GM12878 (cell line): Measurements from ENCODE around the gene CSNK1G3. TPM values are rescaled to one million over a fixed set of nuclear protein-coding genes. Genes with fewer than 3 reads are reported as not detected.

ENCODE experiments used
- ATAC-seq: fragments of 200-7000 bp; cut with Tn5 transposase; 3 replicates; pipeline ENCODE4 v1.9.1; 2020; ENCODE audit warnings: mild to moderate bottlenecking, moderate library complexity
- BruUV-seq: library from RNA; stranded (reverse); fragments of 400-500 nt; replicated peaks from 2 replicates; lab custom pipeline; 2021; lab: Mats Ljungman, UMichigan
- CTCF ChIA-PET: fragments of 300-600 bp; sonication (Branson Sonifier 250); formaldehyde crosslinking; extraction: SDS; loops from one replicate; lab custom pipeline; 2021; ENCODE audit warnings: inconsistent platforms; lab: Yijun Ruan, JAX
- POLR2A ChIA-PET: fragments of 350-600 bp; formaldehyde crosslinking; extraction: SDS; loops from one replicate; lab custom pipeline; 2021; ENCODE audit warnings: inconsistent platforms; lab: Charles Lee
- RAD21 ChIA-PET: fragments of 300-600 bp; sonication (Branson Sonifier 250); formaldehyde crosslinking; loops from one replicate; lab custom pipeline; 2023; ENCODE audit warnings: antibody characterized with exemption; ENCODE audit not compliant: unreplicated experiment; lab: Charles Lee
- SMC1A ChIA-PET: fragments of 300-600 bp; sonication (Branson Sonifier 250); formaldehyde crosslinking; loops from one replicate; lab custom pipeline; 2023; ENCODE audit not compliant: unreplicated experiment, uncharacterized antibody; lab: Charles Lee
- DNase-seq: peaks from one replicate; pipeline ENCODE4 v3.0.0-alpha.2; 2011; ENCODE audit warnings: low read depth, low spot score
- FAIRE-seq: peaks from 3 replicates; lab custom pipeline; 2011; peaks lifted over from hg19 to GRCh38; lab: Jason Lieb, UNC
- H2AFZ ChIP-seq: 2 replicates; pipeline ENCODE4 v1.6.0; 2011; ENCODE audit warnings: low read depth, low read length, control low read depth; ENCODE audit not compliant: control insufficient read depth
- H3K27ac ChIP-seq: 2 replicates; pipeline ENCODE4 v1.5.1; 2011; ENCODE audit warnings: control low read depth; ENCODE audit not compliant: control insufficient read depth, insufficient read depth
- H3K27me3 ChIP-seq, 2 experiments: replicated peaks in 1 of 2; 2 replicates each; pipeline versions ENCODE4 v1.6.0 to v1.6.1; 2011; ENCODE audit warnings: low read length in 1 of 2; ENCODE audit not compliant: control insufficient read depth in 2 of 2, insufficient read depth in 2 of 2
- H3K36me3 ChIP-seq, 2 experiments: 2 replicates each; pipeline ENCODE4 v1.5.1; 2011; ENCODE audit warnings: low read length in 1 of 2; ENCODE audit not compliant: control insufficient read depth in 2 of 2, insufficient read depth in 2 of 2
- H3K4me1 ChIP-seq: 2 replicates; pipeline ENCODE4 v1.6.1; 2011; ENCODE audit warnings: mild to moderate bottlenecking, low read length, moderate library complexity, mixed read lengths; ENCODE audit not compliant: control insufficient read depth, insufficient read depth
- H3K4me2 ChIP-seq: 2 replicates; pipeline ENCODE4 v1.6.0; 2011; ENCODE audit warnings: control low read depth; ENCODE audit not compliant: control insufficient read depth, insufficient read depth
- H3K4me3 ChIP-seq: fragments of 200-600 bp; sonication (generic); 2 replicates; pipeline ENCODE4 v1.5.1; 2016
- H3K79me2 ChIP-seq: 2 replicates; pipeline ENCODE4 v1.6.0; 2011; ENCODE audit warnings: low read length; ENCODE audit not compliant: control insufficient read depth, insufficient read depth
- H3K9ac ChIP-seq: 2 replicates; pipeline ENCODE4 v1.8.0; 2011; ENCODE audit warnings: low read length, control low read depth, mixed read lengths; ENCODE audit not compliant: control insufficient read depth, insufficient read depth
- H3K9me3 ChIP-seq: replicated peaks from 3 replicates; pipeline ENCODE4 v1.5.1; 2011; ENCODE audit warnings: mild to moderate bottlenecking, low read length; ENCODE audit not compliant: control insufficient read depth, insufficient read depth
- H4K20me1 ChIP-seq: 2 replicates; pipeline ENCODE4 v1.6.0; 2011; ENCODE audit not compliant: control insufficient read depth, insufficient read depth
- ATF7 ChIP-seq: fragments of 450-650 bp; IDR thresholded peaks from 2 replicates; pipeline ENCODE4 v1.6.1; 2016; ENCODE audit warnings: low read depth, mild to moderate bottlenecking
- CHD4 ChIP-seq: fragments of 200-600 bp; sonication (generic); IDR thresholded peaks from 2 replicates; pipeline ENCODE4 v1.6.1; 2016; ENCODE audit warnings: mild to moderate bottlenecking
- CUX1 ChIP-seq: IDR thresholded peaks from 2 replicates; pipeline ENCODE4 v1.6.1; 2012; ENCODE audit warnings: improper control_type of control experiment, low read depth, low read length; ENCODE audit not compliant: insufficient replicate concordance
- DPF2 ChIP-seq: fragments of 450-650 bp; IDR thresholded peaks from 2 replicates; pipeline ENCODE4 v1.6.1; 2017; ENCODE audit warnings: mild to moderate bottlenecking
- E2F4 ChIP-seq: IDR thresholded peaks from 2 replicates; pipeline ENCODE4 v1.6.1; 2012; ENCODE audit warnings: low read depth, low read length, improper control_type of control experiment
- E2F8 ChIP-seq: fragments of 450-650 bp; IDR thresholded peaks from 2 replicates; pipeline ENCODE4 v1.6.1; 2018; ENCODE audit warnings: mild to moderate bottlenecking, low read depth, moderate library complexity; ENCODE audit not compliant: partially characterized antibody
- EED ChIP-seq: sonication (generic); IDR thresholded peaks from 2 replicates; pipeline ENCODE4 v1.6.1; 2016; ENCODE audit warnings: antibody characterized with exemption, low read depth
- ESRRA ChIP-seq: IDR thresholded peaks from 2 replicates; pipeline ENCODE4 v1.6.1; 2012; ENCODE audit warnings: mild to moderate bottlenecking, low read length, improper control_type of control experiment
- HDGF ChIP-seq: fragments of 450-650 bp; IDR thresholded peaks from 2 replicates; pipeline ENCODE4 v1.6.1; 2016; ENCODE audit warnings: antibody characterized with exemption
- IKZF1 ChIP-seq: fragments of 450-650 bp; conservative IDR thresholded peaks from 2 replicates; pipeline ENCODE4 v1.6.1; 2017; ENCODE audit warnings: antibody characterized with exemption, mild to moderate bottlenecking
- JUNB ChIP-seq: IDR thresholded peaks from 2 replicates; pipeline ENCODE4 v1.6.1; 2016; ENCODE audit warnings: antibody characterized with exemption, mild to moderate bottlenecking
- NR2C1 ChIP-seq: fragments of 450-650 bp; IDR thresholded peaks from 2 replicates; pipeline ENCODE4 v1.6.1; 2017; ENCODE audit warnings: antibody characterized with exemption, mild to moderate bottlenecking, moderate library complexity
- POU2F2 ChIP-seq: IDR thresholded peaks from 3 replicates; pipeline ENCODE4 v1.6.1; 2011; ENCODE audit warnings: low read depth, mild to moderate bottlenecking, low read length, borderline replicate concordance
- RBBP5 ChIP-seq: fragments of 200-600 bp; sonication (generic); conservative IDR thresholded peaks from 2 replicates; pipeline ENCODE4 v1.6.1; 2016
- RUNX3 ChIP-seq: IDR thresholded peaks from 2 replicates; pipeline ENCODE4 v1.6.1; 2012; ENCODE audit warnings: low read length, inconsistent platforms
- SMAD5 ChIP-seq: IDR thresholded peaks from 2 replicates; pipeline ENCODE4 v1.6.1; 2016; ENCODE audit warnings: antibody characterized with exemption, low read depth
- STAT1 ChIP-seq: fragments of 450-650 bp; conservative IDR thresholded peaks from 2 replicates; pipeline ENCODE4 v1.6.1; 2014; ENCODE audit warnings: antibody characterized with exemption, mild to moderate bottlenecking
- ZNF274 ChIP-seq: IDR thresholded peaks from one replicate; pipeline ENCODE4 v1.8.0; 2011; ENCODE audit not compliant: insufficient read length, insufficient read depth
- ZNF384 ChIP-seq: IDR thresholded peaks from 2 replicates; pipeline ENCODE4 v1.6.1; 2012; ENCODE audit warnings: low read depth, mild to moderate bottlenecking, low read length, improper control_type of control experiment, borderline replicate concordance
- WGBS: methylation state at CpG from one replicate; pipeline ENCODE4 v1.1.6; 2016; ENCODE audit warnings: low lambda C conversion rate; ENCODE audit not compliant: insufficient replicate concordance, insufficient coverage; ENCODE audit errors: missing lambda C conversion rate; 5-methylcytosine and 5-hydroxymethylcytosine counted together
- in situ Hi-C: fragments of 300-500 bp; cut with MboI; formaldehyde crosslinking; loops from 9 replicates; pipeline ENCODE4 v1.14.3; 2018; ENCODE audit warnings: mixed read lengths
- intact Hi-C: fragments of 100-400 bp; cut with micrococcal nuclease; formaldehyde crosslinking; loops from one replicate; pipeline ENCODE4 v1.14.2; 2022; ENCODE audit not compliant: unreplicated experiment
- polyA plus RNA-seq, 11 experiments: library from polyadenylated mRNA; depleted of rRNA in 4 of 11; unstranded in 6 of 11; stranded (reverse) in 5 of 11; fragments of >200 nt; fragmentation: Nextera tagmentation in 4 of 11; fragmentation: Illumina TruSeq in 1 of 11; extraction: Ambion mirVana in 4 of 11; extraction: Trizol in 1 of 11; gene quantifications; 1 replicate in 1 of 11; 2 replicates in 10 of 11; pipeline versions ENCODE4 v1.2.1 to v1.2.3, GENCODE V29; 2011 to 2016; ENCODE audit warnings: inconsistent platforms in 2 of 11, missing spikeins in 2 of 11, low read depth in 1 of 11
- total RNA-seq, 4 experiments: library from RNA; depleted of rRNA in 3 of 4; stranded (reverse); fragments of >200 nt in 3 of 4; fragmentation: Illumina TruSeq in 1 of 4; extraction: Trizol in 1 of 4; gene quantifications; 2 replicates each; pipeline versions ENCODE4 v1.2.1 to v1.2.3, GENCODE V29; 2013 to 2021

The CSNK1G3 gene
- total and polyA plus RNA-seq, 10 of the 15 experiments (the other 5 are each of a cell fraction or from before 2014, with no cell fraction given) = 7.4 to 24.1 (median 17.9) TPM

GRCh38 chr5:123664961-123665360, 153.0 kb downstream of the CSNK1G3 start:
- FAIRE-seq (no peak), ATAC-seq (no peak), DNase-seq (no peak)
- Histone ChIP-seq H3K4me3 (no peak overlapping the region), H3K9ac (no peak overlapping the region), H3K79me2 (no peaks in the 10 kb centered on the region), H2AFZ (no peak overlapping the region), H4K20me1 (no peaks in the 10 kb centered on the region), H3K9me3 (no peaks in the 10 kb centered on the region), H3K4me1 (no peaks in the 10 kb centered on the region), H3K27me3 (no peaks in the 10 kb centered on the region; a peak in 1 of 4 replicates), H3K36me3 (no peaks in the 10 kb centered on the region), H3K4me2 (no peak overlapping the region), H3K27ac (no peak overlapping the region)
- in situ Hi-C loops (loop anchor here (25.0 kb wide), 1 partner anchor 1047 kb away; no protein-coding TSS in a partner anchor), intact Hi-C loops (loop anchor here (10.0 kb wide), 1 partner anchor 390 kb away; no protein-coding TSS in a partner anchor)
- ChIA-PET CTCF (no interaction called here), SMC1A (interaction anchor here (1.0 kb wide), 1 partner anchor 13 kb away, joined by 3 read pairs; no protein-coding TSS in a partner anchor), RAD21 (no interaction called here), POLR2A (no interaction called here)
- 28% methylated on average over 1 of the region's 1 CpG for WGBS
- no TSS peak for BruUV-seq
- TF ChIP-seq STAT1 (no peak), EED (no peak), HDGF (no peak), ATF7 (no peak), E2F8 (no peak), CUX1 (no peak), JUNB (no peak), RBBP5 (no peak), RUNX3 (no peak), ESRRA (no peak), ZNF384 (no peak), DPF2 (no peak), E2F4 (no peak), SMAD5 (no peak), CHD4 (no peak), POU2F2 (no peak), IKZF1 (no peak), ZNF274 (no peak), NR2C1 (no peak)
